IPS DF 4.7 (cell line): Measurements from ENCODE around the gene KCNQ1OT1.

Experiments used
- DNase-seq: peaks from one replicate; pipeline ENCODE4 v3.0.0-alpha.2; 2013; ENCODE audit warnings: low spot score; ENCODE audit errors: extremely low read depth

Gene KCNQ1OT1

GRCh38 chr11:2584812-2585565, 114.8 kb downstream of the KCNQ1OT1 start:
- no peak for DNase-seq

- DNase-seq = no peak
These were observed 115.4 kb downstream of the KCNQ1OT1 start for GRCh38 chr11:2584434-2584811.

- DNase-seq = no peak
These were observed 116.2 kb downstream of the KCNQ1OT1 start for GRCh38 chr11:2583605-2583958.

GRCh38 chr11:2582946-2583604, 116.7 kb downstream of the KCNQ1OT1 start:
- DNase-seq = no peak

DNA sequence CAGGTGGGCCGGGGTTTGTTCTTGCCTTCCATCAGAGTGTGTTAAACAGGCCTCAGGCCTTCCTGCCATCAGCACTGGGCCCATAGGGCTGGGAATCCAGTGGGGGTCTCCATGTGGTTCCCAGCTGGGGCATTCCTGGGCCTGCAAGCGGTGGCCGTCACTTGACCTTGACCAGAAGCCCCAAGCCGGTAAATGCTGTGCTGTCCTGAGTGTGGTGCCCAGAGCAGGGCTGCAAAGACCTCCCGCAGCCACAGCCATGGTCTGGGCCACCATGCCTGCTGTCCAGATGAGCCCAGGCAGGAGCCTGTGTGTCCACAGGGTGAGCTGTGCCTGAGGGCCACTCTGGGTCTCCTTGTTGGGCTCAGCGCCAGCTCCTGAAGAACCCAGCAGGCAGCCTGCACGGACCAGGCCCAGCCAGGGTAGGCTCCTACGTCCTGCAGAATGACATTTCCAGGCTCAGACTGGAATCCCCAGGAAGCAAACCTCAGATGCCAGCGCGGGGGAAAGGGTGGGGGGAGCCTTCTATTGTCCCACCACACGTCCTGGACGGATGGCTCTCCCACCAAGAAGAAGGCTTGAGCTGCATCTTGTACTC, 117.3 kb downstream of the KCNQ1OT1 start:
- DNase-seq = no peak

GRCh38 chr11:2581931-2582350, 117.9 kb downstream of the KCNQ1OT1 start:
- no peak for DNase-seq

DNA sequence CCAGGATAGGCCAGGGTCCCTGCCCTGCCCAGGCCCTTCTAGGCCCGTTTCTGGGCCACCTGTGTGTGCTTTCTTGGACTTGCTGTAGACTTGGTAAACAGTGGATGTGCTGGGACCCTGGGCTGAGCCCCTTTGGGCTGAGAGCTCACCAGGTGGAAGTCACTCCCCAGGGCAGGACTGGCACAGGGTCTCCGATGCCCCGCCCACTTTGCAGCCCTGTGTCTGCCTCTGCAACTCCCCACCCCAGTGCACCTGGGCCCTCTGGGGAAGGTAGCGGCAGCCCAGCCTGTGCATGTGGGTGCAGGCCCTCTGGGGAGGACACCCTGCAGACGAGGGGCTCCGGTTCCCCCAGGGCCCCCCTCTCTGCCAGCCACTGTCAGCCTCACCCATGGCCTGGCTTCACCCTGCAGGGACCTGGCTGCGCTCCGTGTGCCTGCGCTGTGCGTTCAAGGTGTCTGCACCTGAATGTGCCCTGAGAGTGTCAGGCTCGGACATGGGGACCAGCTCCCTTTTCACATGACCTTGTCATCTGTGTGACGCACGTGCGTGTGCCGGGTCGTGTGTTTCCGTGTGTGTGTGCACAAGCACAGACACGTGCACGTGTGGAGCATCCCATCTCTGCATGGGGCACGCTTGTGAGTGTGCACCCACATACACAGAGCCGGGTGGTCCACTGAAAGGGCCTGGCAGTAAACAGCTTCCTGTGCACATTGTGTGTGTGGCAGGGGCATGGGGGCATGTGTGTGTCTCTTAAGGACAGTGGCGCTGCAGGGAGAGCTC, 118.5 kb downstream of the KCNQ1OT1 start:
- DNase-seq = no peak

DNA sequence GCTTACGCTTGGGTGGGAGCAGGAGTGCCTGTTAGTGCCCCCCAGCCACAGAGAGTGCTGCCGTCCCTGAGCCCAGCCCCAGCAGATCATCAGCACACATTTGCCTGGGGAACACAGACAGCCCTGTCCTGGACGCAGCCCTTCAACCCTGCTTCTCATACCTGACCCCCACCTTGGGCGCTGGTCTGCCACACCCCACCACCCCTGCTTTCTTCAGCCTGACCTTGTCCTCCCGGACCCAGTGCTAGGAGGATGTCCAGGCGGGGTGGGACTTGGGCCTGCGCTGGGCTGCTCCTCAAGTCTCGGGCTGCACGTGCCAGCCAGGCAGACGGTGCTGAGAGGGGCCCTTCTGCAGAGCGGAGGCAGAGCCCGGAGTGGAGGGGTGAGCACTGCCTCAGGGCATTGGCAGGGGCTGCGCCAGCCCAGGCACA, 119.2 kb downstream of the KCNQ1OT1 start:
- DNase-seq = no peak

DNA sequence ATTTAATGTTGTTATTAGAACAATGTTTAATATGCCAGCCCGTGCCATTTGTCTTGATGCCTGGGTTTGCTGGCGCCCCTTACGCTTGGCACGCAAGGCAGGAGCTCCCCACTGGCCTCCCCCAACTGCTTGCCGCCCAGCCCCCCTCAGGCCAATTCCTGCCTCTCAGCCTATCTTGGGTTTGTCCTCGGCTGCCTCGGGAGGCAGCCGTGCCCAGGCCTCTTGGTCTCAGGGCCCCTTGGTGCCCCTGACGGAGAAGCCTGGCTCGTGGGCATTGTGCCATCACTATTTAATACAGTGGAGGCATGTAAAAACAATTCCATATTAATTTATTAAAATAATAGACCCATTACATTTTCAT, 119.8 kb downstream of the KCNQ1OT1 start:
- no peak for DNase-seq

DNA sequence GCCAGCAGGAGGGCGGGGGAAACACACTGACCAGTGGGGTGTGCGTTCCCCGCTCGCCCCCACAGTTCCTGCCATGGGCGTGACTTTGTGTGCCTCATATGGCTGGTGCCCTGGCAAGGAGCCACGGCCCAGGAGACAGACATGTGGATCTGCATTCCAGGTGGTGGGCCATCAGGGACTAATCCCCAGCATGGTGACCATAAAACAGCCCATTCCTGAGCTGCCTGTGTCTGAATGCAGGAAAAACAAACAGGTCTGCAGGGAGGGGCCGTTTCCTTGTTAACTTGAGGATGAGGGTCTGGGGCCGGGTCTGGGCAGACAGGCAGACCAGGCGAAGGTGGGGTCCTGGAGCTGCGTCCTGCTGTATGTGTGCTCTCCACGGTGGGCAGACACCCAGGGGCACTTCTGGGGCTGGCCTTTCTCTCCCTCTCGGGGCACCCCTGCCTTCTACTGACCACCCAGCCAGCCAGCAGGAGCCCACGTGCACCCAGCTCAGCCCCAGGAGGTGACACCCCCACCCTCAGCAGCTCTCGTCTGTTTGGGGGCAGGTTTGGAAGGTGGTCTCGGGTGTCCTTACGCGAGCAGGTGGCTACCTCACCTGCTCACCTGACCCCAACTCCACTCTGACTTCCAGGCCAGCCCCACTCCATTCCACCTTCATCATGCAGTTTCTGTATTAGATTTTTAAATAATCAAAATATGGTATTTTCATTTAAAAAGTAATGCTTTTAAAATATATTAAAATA, 120.3 kb downstream of the KCNQ1OT1 start:
- DNase-seq = no peak

- no peak for DNase-seq
These were observed 120.9 kb downstream of the KCNQ1OT1 start for GRCh38 chr11:2578929-2579270.

DNA sequence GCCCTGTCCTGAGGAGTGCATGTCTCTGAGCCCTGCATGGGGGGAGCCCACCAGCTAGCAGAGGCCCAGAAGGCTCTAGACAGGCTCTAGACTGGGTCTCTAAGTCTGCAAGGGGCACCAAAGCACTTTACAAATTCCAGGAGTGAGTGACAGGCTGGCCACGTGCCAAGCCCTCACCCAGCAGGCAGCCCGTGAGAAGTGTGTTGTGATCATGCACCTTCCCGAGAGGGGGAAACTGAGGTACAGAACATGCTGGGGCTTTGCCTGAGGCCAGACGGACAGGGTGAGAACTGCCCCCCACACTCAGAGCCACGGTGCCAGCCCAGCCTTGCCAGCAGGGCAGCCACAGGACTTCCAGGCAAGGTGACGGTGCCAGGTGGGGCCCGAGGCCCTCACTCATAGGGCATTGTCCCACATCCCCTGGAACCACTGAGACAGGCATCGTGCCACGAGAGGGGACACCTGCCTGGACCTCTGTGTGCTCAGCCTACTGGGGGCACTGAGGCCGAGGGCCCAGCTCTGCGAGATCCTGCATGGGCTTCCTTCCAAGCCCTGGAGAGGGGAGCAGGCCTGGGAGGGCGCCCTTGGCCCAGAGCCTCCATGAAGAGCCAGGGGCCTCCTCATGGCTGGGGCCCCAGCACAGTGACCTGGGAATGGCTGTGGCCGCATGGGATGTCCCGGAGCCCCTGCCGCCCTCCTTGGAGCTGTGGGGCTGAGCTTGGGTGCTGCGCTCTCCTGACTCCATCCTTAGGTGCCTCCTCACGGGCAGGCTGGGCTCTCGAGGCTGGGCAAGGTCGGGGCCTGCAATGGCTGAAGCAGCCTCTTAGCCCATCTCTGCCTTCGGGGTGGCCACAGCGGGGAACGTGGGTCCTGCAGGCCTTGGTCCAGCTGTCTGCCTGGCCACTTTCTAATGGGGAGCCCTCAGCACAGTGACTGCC, 121.5 kb downstream of the KCNQ1OT1 start:
- DNase-seq = no peak

DNA sequence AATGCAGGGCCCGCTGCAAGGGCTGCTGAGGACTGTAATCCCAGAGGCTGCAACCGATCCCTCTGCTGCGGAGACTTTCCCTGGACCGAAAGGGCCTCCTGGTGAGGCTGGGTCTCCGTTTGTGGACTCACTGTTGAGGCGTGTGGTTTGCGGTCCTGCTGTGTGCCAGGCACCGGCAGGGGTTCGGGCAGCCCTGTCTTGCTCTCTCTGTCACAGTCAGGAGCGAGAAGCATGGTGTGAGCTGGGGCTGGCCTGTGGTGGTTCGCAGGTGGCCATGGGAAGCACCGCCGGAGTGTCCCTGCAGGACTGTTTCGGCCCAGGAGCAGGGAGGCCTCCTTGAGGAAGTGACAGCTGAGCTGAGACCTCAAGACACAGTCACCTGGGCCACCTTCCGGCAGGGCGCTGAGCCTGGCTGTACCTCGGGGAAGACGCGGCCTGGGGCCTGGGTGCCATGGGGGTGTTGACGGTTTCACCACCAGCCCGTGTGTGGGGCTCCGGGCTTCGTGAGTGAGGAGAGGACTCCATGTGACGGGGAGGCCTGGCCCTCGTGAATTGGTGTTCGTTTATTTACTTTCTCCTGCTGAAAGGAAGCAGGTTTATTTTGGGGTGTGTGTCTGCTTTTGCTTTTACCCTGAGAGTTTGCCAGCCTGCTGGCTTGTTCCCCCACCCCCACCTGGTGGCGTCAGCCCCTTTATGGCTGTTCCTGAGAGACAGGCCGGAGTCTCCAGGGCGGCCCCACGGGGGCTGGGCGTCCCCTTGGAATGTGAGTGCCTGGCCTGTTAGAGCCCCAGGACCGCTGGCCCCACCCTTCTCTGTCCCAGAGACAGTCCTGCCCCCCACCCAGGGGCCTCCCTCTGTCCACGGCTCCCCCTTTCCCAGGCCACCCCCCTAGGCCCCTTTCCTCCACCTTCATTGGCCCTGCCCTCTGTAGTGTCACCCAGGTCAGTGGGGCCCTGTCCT, 122.5 kb downstream of the KCNQ1OT1 start:
- DNase-seq = no peak

GRCh38 chr11:2576549-2576948, 123.2 kb downstream of the KCNQ1OT1 start:
- DNase-seq = no peak

GRCh38 chr11:2576111-2576510, 123.7 kb downstream of the KCNQ1OT1 start:
- no peak for DNase-seq

GRCh38 chr11:2575591-2576051, 124.2 kb downstream of the KCNQ1OT1 start:
- DNase-seq = no peak

DNA sequence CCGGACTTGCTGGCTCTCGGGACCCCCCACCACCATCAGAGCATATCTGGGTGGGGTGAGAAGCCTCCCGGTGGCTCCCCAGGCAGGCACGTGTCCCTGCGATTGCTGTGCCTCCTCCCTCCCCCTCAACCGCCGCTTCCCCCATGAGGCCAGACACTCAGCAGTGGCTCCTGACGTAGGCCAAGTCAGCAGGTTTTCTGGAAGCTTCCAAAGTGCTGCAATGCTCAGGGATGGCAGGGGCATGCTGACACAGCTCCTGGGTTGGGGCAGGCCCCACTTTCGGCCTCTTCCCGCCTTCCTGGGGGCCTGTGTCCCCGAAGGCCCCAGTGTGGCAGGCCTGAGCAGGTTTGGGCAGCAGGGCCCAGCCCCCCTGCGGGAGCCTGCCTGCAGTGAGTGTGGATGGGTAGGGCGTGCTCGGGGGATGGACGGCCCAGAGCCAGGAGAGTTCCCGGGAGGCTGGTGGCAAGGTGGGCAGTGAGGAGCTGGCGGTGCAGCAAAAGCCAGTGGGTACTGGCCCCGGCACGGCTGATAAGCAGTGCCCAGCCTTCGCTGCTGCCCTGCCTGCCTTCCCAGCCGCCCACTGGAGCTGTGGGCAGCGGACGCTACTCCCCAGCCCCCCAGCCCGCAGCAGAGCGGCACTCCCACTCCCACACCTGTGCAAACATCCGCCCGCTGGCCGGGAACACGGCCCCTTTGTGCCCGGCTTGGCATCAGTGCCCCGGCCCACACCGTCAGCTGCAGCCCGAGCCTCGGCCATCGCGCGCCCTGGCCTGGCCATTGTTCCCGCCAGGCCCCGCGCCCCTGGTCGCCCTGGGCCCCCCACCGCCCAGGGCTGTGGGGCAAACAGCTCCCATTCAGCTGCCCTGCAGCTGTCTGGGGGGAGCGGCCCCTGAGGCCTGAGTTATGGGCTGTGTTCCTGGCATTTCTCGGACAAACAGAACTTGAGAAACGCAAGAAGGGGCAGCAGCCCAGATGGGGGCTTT, 125.0 kb downstream of the KCNQ1OT1 start:
- DNase-seq = no peak

DNA sequence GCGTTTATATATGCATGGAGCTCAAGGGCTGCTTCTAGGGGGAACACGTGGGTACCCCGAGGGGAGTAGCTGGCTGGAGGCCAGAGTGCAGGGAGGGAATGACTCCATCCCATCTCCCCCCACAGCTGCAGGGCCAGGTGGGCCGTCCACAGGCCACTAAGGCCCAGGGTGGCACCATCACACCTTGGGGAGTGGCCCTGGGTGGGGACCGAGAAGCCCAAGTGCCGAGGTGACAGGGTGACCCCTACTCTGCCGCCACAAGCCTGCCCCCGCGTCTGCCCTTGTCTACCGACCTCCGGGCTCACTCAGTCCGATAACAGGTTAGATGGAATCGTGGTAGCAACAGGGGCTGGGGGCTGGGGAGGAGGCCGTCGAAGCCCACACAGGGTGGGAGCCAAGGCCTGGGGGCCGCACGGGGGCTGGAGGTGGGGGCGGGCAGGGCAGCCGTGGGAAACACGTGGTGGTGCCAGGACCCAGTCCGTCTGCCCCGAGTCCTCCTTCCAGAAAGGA, 125.7 kb downstream of the KCNQ1OT1 start:
- no peak for DNase-seq
